Measurements from ENCODE around the gene THBS1.

The THBS1 gene

DNA sequence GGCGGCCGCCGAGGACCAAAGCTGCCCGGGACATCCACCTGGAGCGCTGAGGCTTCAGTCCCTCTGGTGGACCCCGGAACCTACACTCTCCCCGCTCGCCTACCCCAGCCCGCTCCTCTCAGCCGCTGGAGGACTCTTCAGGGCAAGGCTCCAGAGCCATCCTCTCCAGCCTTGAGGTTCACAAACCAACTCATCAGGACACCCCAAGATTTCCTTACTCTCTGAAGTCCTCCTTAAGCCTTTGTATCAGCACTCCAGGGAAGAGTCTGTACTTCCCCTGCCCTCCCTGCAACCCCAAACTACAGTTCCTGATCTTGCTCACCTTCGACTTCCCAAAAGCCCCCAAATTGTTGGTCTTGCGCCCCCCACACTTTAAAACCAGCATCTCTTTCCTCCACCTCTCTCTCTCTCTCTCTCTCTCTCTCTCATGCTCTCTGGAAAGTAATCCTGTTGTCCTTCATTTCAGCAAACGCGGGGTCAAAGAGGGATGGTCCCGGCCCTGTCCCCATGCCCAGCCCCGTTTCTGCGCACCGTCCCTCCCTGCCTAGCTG lies 438 bp downstream of the THBS1 start:
- H3K4me1 Mint-ChIP-seq = peaks cover 64% of the 10 kb centered on the region
- peaks cover 39% of the 10 kb centered on the region for H3K36me3 Mint-ChIP-seq (ENCODE audit: low read depth)
- H3K27ac Mint-ChIP-seq = peak overlapping the region; percentile 88 to 92 (median 88)
- TF ChIP-seq, protein P1, sequence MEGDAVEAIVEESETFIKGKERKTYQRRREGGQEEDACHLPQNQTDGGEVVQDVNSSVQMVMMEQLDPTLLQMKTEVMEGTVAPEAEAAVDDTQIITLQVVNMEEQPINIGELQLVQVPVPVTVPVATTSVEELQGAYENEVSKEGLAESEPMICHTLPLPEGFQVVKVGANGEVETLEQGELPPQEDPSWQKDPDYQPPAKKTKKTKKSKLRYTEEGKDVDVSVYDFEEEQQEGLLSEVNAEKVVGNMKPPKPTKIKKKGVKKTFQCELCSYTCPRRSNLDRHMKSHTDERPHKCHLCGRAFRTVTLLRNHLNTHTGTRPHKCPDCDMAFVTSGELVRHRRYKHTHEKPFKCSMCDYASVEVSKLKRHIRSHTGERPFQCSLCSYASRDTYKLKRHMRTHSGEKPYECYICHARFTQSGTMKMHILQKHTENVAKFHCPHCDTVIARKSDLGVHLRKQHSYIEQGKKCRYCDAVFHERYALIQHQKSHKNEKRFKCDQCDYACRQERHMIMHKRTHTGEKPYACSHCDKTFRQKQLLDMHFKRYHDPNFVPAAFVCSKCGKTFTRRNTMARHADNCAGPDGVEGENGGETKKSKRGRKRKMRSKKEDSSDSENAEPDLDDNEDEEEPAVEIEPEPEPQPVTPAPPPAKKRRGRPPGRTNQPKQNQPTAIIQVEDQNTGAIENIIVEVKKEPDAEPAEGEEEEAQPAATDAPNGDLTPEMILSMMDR (IDR thresholded peaks at IDR 0.05; ENCODE audit: unreplicated experiment in 3 of 3) = no peak
- H3K27me3 Mint-ChIP-seq (ENCODE audit: low read depth) = peaks cover 2% of the 10 kb centered on the region
- H3K9me3 Mint-ChIP-seq = no peaks in the 10 kb centered on the region
- H3K4me3 Mint-ChIP-seq = peak overlapping the region; percentile 89 to 94 (median 91)

DNA sequence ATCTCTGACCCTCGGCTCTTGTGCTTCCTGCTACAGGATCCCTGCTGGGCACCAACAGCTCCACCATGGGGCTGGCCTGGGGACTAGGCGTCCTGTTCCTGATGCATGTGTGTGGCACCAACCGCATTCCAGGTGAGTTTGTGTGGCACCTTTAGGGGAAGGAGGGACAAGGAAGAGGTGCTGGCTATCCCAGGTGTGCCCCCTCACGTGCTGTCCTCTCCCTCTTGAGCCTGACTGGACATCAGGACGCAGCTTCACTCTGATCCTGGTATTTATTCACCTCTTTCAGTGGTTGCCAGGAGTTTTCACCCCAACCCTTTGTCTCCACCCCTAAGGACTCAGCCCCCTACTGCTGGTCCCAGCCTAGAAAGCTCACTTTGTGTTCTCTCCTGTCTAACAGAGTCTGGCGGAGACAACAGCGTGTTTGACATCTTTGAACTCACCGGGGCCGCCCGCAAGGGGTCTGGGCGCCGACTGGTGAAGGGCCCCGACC lies 960 bp downstream of the THBS1 start:
- peak overlapping the region; percentile 89 to 94 (median 91) for H3K4me3 Mint-ChIP-seq

GRCh38 chr15:39582286-39582976 lies 1.6 kb downstream of the THBS1 start:
- Mint-ChIP-seq H3K27me3 (ENCODE audit: low read depth) (no peaks in the 10 kb centered on the region), H3K27ac (peak overlapping the region in 1 of 3 experiments; percentile 88), H3K36me3 (ENCODE audit: low read depth) (peaks cover 49% of the 10 kb centered on the region), H3K4me3 (peak overlapping the region; percentile 89 to 94 (median 91)), H3K4me1 (peaks cover 70% of the 10 kb centered on the region), H3K9me3 (no peaks in the 10 kb centered on the region)
- TF ChIP-seq, protein P1 (IDR thresholded peaks at IDR 0.05; ENCODE audit: unreplicated experiment in 3 of 3) = no peak

More for the DNA sequence above, 960 bp downstream of the THBS1 start:
- Mint-ChIP-seq H3K36me3 (ENCODE audit: low read depth) (peaks cover 44% of the 10 kb centered on the region), H3K27me3 (ENCODE audit: low read depth) (no peaks in the 10 kb centered on the region), H3K9me3 (no peaks in the 10 kb centered on the region), H3K4me1 (peaks cover 69% of the 10 kb centered on the region), H3K27ac (peak overlapping the region; percentile 88 to 92 (median 88))
- TF ChIP-seq, protein P1 (IDR thresholded peaks at IDR 0.05; ENCODE audit: unreplicated experiment in 3 of 3) = peak in 2 of 3 experiments; percentile 19 to 31

- Mint-ChIP-seq H3K4me1 (peaks cover 68% of the 10 kb centered on the region), H3K27me3 (ENCODE audit: low read depth) (no peaks in the 10 kb centered on the region), H3K27ac (peak overlapping the region in 2 of 3 experiments; percentile 5 to 16), H3K9me3 (no peaks in the 10 kb centered on the region), H3K4me3 (peak overlapping the region; percentile 89 to 94 (median 91)), H3K36me3 (ENCODE audit: low read depth) (peaks cover 56% of the 10 kb centered on the region)
- TF ChIP-seq, protein P1 (IDR thresholded peaks at IDR 0.05; ENCODE audit: unreplicated experiment in 3 of 3) = peak in 1 of 3 experiments; percentile 33
These were observed 2.2 kb downstream of the THBS1 start for GRCh38 chr15:39582977-39583595.

DNA sequence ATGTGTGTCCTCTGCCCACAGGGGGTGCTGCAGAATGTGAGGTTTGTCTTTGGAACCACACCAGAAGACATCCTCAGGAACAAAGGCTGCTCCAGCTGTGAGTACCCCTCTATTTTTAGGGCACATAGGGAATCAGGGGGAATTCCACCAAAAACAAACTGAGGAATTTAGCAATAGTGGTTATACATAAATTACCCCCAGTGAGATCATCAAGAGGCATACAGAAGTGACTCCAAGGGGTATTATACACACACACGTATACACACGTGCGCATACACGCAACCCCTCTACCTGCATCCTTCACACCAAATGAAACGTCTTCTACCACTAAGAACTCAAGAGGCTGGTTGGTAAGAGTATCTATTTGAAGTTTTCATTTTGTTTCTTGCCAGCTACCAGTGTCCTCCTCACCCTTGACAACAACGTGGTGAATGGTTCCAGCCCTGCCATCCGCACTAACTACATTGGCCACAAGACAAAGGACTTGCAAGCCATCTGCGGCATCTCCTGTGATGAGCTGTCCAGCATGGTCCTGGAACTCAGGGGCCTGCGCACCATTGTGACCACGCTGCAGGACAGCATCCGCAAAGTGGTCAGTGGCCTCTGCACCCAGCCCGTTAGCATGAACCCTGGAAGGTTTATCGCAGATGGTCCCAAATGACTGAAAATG lies 2.9 kb downstream of the THBS1 start:
- peak overlapping the region in 1 of 3 experiments; percentile 5 for H3K27ac Mint-ChIP-seq
- peak overlapping the region; percentile 61 to 94 (median 89) for H3K4me3 Mint-ChIP-seq
- H3K4me1 Mint-ChIP-seq = peaks cover 61% of the 10 kb centered on the region
- H3K27me3 Mint-ChIP-seq (ENCODE audit: low read depth) = no peaks in the 10 kb centered on the region
- H3K36me3 Mint-ChIP-seq (ENCODE audit: low read depth) = peaks cover 62% of the 10 kb centered on the region
- TF ChIP-seq, protein P1 (IDR thresholded peaks at IDR 0.05; ENCODE audit: unreplicated experiment in 3 of 3) = peak in 1 of 3 experiments; percentile 2
- no peaks in the 10 kb centered on the region for H3K9me3 Mint-ChIP-seq

All from nephron (organoid).